Activated gamma-delta T cell (primary cell): ENCODE results near the gene RELL2.

ENCODE experiments used
- DNase-seq: peaks from one replicate; lab custom pipeline; 2025; lab: John Stamatoyannopoulos, UW

RELL2 gene

DNA sequence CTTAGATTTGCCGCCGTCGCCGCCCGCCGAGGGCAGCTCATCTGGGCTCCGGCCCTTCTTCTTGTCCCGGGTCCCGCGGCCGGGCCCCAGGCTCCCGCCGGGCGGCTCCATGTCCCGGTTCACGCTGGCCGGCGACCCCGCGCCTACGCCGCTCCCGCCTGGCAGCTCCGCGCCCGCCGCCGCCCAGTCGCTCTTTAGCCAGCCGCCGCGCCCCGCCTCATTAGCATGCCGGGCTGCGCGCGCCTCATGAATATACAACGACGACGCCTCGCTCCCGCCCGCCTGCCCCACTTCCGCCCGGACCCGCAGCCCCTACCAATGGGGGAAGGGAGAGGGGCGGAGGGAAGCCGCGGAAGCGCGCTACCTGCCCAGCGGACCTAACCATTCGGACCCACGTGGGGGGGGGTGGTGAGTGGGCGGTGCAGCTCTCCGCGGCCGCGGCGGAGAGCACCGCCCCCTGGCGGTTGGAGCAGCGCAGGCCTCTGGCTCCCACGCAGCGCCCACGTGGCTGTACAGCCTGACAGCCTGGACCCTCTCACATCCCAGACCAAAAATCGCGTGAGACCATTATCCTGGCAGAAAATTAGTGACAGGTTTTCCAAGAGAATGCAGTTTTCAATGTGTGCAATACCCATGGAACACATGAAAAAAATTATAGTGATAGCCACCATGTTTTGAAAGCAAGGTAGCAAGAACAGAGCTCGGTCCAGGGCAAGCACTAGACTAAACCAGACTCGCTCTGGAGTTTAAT, 17.8 kb upstream of the RELL2 start, which contains the start of gene DIAPH1:
DIAPH1 (minus strand) TSS at position 197 of the 751 bp plus-strand sequence; CDS start at position 111, 86 bp downstream.
- peak; percentile 97 for DNase-seq

GRCh38 chr5:141623186-141623585, 13.6 kb upstream of the RELL2 start:
- no peak for DNase-seq

DNA sequence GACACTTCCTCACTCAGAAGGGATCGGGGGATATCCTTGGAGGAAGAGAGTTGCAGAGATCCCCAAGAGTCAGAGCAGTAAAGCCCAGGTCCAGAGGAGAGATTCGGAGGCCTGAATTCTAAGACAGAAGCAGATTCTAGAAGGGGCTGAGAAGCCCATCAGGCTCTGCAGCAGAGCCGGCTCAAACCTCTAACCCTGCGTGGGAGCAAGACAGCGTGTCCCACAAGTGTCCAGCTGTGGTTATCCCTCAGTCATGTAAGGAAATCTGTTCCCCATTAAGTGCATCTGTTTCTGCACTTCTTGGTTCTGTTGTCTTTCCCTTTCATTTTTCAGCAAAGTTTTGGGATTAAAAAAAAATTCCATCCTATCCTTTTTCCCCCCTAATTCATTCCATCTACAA, 13.2 kb upstream of the RELL2 start:
- no peak for DNase-seq

DNA sequence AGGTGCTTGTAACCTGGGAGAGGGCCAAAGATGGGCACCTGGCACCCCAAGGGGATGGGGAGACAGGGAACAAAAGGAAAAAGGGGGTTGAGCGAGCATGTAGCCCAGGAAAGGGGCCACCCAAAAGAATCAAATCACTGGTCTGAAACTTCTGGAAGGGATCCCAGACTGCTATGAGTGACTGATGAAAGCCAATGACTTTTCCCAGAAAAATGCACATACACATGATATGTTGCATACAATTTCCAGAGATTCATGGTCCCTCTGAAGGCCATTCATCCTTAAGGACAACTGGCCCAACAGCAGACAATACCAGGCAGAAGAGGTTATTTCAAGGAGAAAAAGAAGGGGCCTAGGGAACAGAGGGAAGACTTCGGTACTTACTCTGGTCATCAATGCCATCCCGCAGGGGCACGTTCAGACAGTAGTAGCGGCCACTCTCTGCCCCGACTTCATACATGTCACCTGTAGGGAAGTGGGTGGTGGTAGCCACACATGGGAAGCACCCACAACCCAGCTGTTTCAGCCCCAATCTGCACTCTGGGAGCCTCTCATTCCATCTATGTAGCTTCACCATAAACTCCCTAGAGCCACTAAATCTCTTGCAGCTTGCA, 8.5 kb upstream of the RELL2 start:
- no peak for DNase-seq

GRCh38 chr5:141630570-141631140, 6.1 kb upstream of the RELL2 start:
- no peak for DNase-seq

DNA sequence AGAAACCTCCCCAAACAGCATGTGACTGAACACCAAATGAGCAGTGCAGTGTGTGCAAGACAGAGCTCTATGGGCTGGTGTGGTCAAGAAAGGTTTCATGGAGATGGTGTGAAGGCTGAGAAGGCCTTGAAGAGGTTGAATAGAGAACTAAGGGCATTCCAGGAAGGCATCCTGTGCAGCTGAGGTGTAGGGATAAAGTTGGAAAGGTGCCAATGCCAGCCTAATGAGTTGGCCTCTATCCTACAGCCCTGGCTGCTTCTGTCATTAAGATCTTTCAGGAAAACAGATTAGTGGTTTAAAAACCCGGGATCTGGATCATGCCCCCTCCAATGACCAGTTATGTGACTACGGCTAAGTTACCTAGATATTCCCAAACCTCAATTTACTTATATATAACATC, 4.1 kb upstream of the RELL2 start:
- DNase-seq = no peak

DNA sequence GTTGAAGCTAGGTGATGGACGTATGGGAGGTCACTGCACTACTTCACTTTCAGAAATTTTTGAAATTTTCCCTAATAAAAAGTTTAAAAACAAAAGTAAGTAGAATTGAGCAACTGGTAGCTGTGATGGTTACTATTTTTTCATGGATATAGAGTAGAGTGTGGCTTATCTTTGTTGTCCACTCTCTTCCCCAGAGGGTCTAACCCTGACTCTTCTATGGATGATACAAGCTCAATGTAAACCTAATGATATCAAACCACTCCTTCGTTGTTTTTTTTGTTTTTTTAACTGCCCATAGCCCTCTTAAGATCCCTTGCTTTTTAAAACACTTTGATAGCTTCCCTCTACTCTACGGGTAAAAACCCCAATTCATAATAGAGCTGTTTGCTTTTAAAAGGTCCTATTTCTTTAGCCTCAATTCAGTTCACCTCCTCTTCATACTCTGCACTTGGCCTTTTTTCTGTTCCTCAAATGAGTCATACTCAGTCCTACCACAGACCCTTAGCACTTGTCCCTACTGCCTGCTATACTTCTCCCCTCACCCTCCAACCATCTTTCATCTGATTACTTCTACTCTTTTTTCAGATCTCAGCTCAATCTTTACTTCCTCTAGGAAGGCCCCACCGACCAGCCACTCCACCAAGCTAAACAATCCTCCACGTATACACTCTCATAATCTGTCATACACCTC, 2.8 kb upstream of the RELL2 start:
- no peak for DNase-seq

GRCh38 chr5:141634720-141635119, 2.1 kb upstream of the RELL2 start:
- no peak for DNase-seq

DNA sequence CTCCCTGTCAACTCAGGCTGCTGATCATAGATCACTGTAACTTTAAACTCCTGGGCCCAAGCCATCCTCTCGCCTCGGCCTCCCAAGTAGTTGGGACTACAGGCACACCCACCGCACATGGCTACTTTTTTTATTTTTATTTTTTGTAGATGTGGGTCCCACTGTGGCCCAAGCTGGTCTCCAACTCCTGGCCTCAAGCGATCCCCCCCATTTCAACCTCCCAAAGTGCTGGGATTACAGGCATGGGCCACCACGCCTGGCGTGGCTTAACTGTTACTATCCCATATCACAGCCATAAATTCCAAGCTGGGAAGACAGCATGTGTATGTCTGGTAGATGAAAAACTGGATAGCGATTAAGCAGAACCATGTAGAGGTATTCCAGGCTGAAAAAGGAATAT, 1.2 kb upstream of the RELL2 start:
- no peak for DNase-seq

GRCh38 chr5:141636106-141636412, 738 bp upstream of the RELL2 start:
- no peak for DNase-seq

- DNase-seq = peak; percentile 35
Measured at GRCh38 chr5:141637123-141637766, 448 bp downstream of the RELL2 start.

- DNase-seq = peak; percentile 36
Measured at GRCh38 chr5:141637767-141638419, 1.1 kb downstream of the RELL2 start.

GRCh38 chr5:141638771-141639170, 2.0 kb downstream of the RELL2 start:
- DNase-seq = no peak

DNA sequence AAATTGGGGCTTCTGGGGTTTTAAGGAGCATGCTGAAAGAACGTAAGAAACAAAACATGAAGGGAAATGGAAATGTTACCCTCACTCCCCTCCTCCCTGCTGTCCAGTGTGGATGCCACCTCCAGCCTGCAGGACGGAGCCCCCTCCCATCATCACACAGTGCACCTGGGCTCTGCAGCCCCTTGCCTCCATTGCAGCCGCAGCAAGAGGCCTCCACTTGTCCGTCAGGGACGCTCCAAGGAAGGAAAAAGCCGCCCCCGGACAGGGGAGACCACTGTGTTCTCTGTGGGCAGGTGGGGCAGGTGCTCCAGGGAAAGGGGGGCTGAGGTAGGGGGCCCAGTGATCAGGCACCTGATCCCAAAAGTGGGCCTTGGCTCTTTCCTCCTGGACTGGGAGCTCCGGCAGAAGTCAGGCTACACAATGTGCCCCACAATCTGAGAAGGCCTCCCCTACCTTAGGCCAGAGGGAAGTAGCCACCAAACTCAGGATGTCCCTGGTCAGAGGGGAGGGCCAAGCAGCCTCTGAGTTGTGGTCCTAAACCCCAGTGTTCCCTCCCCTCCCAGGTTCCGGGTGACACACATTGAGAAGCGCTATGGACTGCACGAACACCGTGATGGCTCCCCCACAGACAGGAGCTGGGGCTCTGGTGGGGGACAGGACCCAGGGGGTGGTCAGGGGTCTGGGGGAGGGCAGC, 2.7 kb downstream of the RELL2 start:
- no peak for DNase-seq

DNA sequence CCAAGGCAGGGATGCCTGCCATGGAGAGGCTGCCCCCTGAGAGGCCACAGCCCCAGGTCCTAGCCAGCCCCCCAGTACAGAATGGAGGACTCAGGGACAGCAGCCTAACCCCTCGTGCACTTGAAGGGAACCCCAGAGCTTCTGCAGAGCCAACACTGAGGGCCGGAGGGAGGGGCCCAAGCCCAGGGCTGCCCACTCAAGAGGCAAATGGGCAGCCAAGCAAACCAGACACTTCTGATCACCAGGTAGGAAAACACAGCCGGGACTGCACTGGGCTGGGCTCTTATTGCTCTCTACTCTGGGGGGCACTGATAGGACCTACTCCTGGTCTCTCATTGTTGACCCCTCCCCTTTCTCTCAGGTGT, 3.2 kb downstream of the RELL2 start:
- no peak for DNase-seq

GRCh38 chr5:141640698-141641097, 3.9 kb downstream of the RELL2 start:
- no peak for DNase-seq

GRCh38 chr5:141641634-141642267, 5.0 kb downstream of the RELL2 start:
- DNase-seq = no peak

DNA sequence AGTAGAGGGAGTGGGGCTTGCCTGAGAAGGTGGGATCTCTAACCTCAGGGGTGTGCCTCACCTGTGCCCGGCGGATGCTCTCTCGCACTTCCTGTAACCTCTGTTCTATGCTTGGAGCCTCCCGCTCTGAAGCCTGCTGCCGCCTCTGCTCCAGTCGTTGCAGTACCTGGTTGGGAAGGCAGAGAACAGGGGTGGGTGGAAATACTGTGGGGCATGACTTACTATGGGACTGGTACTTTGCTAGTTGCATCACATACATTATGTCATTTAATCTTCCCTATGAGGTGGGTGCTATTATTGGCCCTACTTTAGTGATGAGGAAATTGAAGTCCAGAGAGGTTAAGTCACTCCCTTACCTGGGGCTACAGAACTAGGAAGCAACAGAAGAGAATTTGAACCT, 9.2 kb downstream of the RELL2 start:
- no peak for DNase-seq

- DNase-seq = no peak
Measured at GRCh38 chr5:141647242-141647641, 10.4 kb downstream of the RELL2 start.

GRCh38 chr5:141647851-141648250, 11.1 kb downstream of the RELL2 start:
- no peak for DNase-seq
